IMR-90 (cell line): ENCODE results near the gene ARFGAP3. TPM values are rescaled to one million over a fixed set of nuclear protein-coding genes. Genes with fewer than 3 reads are reported as not detected.
A peak's percentile ranks its signal among the peaks of the same experiment; 100 is the strongest.

Source experiments
- ATAC-seq: fragments of 200-7000 bp; cut with Tn5 transposase; 2 replicates; pipeline ENCODE4 v1.9.1; 2020; ENCODE audit warnings: low read depth, mild to moderate bottlenecking, moderate library complexity
- BruUV-seq: library from RNA; stranded (reverse); fragments of 400-500 nt; replicated peaks from 2 replicates; lab custom pipeline; 2021; lab: Mats Ljungman, UMichigan
- CTCF ChIA-PET: fragments of 300-600 bp; formaldehyde crosslinking; extraction: SDS; loops from one replicate; lab custom pipeline; 2021; ENCODE audit warnings: antibody characterized with exemption; lab: Yijun Ruan, JAX
- POLR2A ChIA-PET: fragments of 300-600 bp; sonication (Branson Sonifier 250); formaldehyde crosslinking; loops from one replicate; lab custom pipeline; 2022; ENCODE audit warnings: antibody characterized with exemption; ENCODE audit not compliant: unreplicated experiment; lab: Charles Lee
- DNase-seq: peaks from one replicate; pipeline ENCODE4 v3.0.0; 2013
- H2AFZ ChIP-seq: replicated peaks from 2 replicates; pipeline ENCODE3; 2013; ENCODE audit warnings: low read length, mild to moderate bottlenecking; ENCODE audit not compliant: poor library complexity
- H2AK5ac ChIP-seq: 2 replicates; pipeline ENCODE4 v1.6.1; 2013; ENCODE audit warnings: low read depth, low read length, inconsistent platforms
- H2AK9ac ChIP-seq: replicated peaks from 2 replicates; pipeline ENCODE3; 2013; ENCODE audit warnings: mild to moderate bottlenecking, low read depth, low read length, moderate library complexity; ENCODE audit not compliant: poor library complexity
- H2BK120ac ChIP-seq: 2 replicates; pipeline ENCODE4 v1.6.1; 2013; ENCODE audit warnings: low read depth, low read length, inconsistent platforms
- H2BK15ac ChIP-seq: 3 replicates; pipeline ENCODE4 v1.6.1; 2013; ENCODE audit warnings: low read depth, low read length, inconsistent platforms
- H2BK20ac ChIP-seq: 2 replicates; pipeline ENCODE4 v1.6.1; 2013; ENCODE audit warnings: low read depth, mild to moderate bottlenecking, inconsistent platforms, low read length, moderate library complexity
- H2BK5ac ChIP-seq: 2 replicates; pipeline ENCODE4 v1.6.1; 2013; ENCODE audit warnings: mild to moderate bottlenecking, low read depth, low read length, inconsistent platforms; ENCODE audit not compliant: poor library complexity, severe bottlenecking
- H3K14ac ChIP-seq: replicated peaks from 2 replicates; pipeline ENCODE4 v1.6.1; 2013; ENCODE audit warnings: low read depth, low read length, inconsistent platforms
- H3K18ac ChIP-seq: 2 replicates; pipeline ENCODE4 v1.6.1; 2013; ENCODE audit warnings: low read depth, low read length, control low read depth
- H3K23ac ChIP-seq: 2 replicates; pipeline ENCODE4 v1.6.1; 2013; ENCODE audit warnings: low read depth, low read length, inconsistent platforms
- H3K27ac ChIP-seq: 2 replicates; pipeline ENCODE4 v1.5.1; 2013; ENCODE audit warnings: mild to moderate bottlenecking, control low read depth, low read length; ENCODE audit not compliant: insufficient read depth
- H3K27me3 ChIP-seq: 2 replicates; pipeline ENCODE4 v1.6.1; 2013; ENCODE audit warnings: low read length; ENCODE audit not compliant: control insufficient read depth, insufficient read depth
- H3K36me3 ChIP-seq: 2 replicates; pipeline ENCODE4 v1.6.1; 2013; ENCODE audit warnings: low read length, mixed read lengths; ENCODE audit not compliant: control insufficient read depth, insufficient read depth
- H3K4ac ChIP-seq: 2 replicates; pipeline ENCODE4 v1.6.1; 2013; ENCODE audit warnings: low read depth, low read length, inconsistent platforms
- H3K4me1 ChIP-seq: 2 replicates; pipeline ENCODE4 v1.6.1; 2013; ENCODE audit warnings: low read length, mixed read lengths; ENCODE audit not compliant: control insufficient read depth, insufficient read depth
- H3K4me2 ChIP-seq: 2 replicates; pipeline ENCODE4 v1.6.1; 2013; ENCODE audit warnings: low read depth, mild to moderate bottlenecking, control low read depth, low read length, moderate library complexity
- H3K4me3 ChIP-seq: 2 replicates; pipeline ENCODE4 v1.5.1; 2013; ENCODE audit warnings: low read depth, mild to moderate bottlenecking, control low read depth, low read length, moderate library complexity; ENCODE audit not compliant: insufficient read depth
- H3K56ac ChIP-seq: 2 replicates; pipeline ENCODE4 v1.6.1; 2013; ENCODE audit warnings: low read length, inconsistent platforms; ENCODE audit not compliant: insufficient read depth; ENCODE audit errors: extremely low read depth
- H3K79me1 ChIP-seq, 2 experiments: 2 replicates each; pipeline ENCODE4 v1.6.1; 2013; ENCODE audit warnings: low read length in 2 of 2, inconsistent platforms in 1 of 2, low read depth in 1 of 2
- H3K9ac ChIP-seq: 2 replicates; pipeline ENCODE4 v1.6.1; 2013; ENCODE audit warnings: low read depth, low read length, control low read depth
- H3K9me1 ChIP-seq: 2 replicates; pipeline ENCODE4 v1.6.1; 2013; ENCODE audit warnings: low read length, inconsistent platforms; ENCODE audit not compliant: insufficient read depth
- H3K9me3 ChIP-seq: 2 replicates; pipeline ENCODE4 v1.6.1; 2013; ENCODE audit warnings: low read length; ENCODE audit not compliant: control insufficient read depth, insufficient read depth
- H4K20me1 ChIP-seq: 2 replicates; pipeline ENCODE4 v1.6.1; 2013; ENCODE audit warnings: low read length, inconsistent platforms; ENCODE audit not compliant: insufficient read depth
- H4K5ac ChIP-seq: 2 replicates; pipeline ENCODE4 v1.6.1; 2013; ENCODE audit warnings: mild to moderate bottlenecking, low read depth, low read length, control low read depth
- H4K8ac ChIP-seq, 2 experiments: 2 replicates each; pipeline ENCODE4 v1.6.1; 2013; ENCODE audit warnings: low read depth in 2 of 2, low read length in 2 of 2, control low read depth in 1 of 2, inconsistent platforms in 1 of 2
- H4K91ac ChIP-seq: 2 replicates; pipeline ENCODE4 v1.6.1; 2013; ENCODE audit warnings: low read depth, low read length, inconsistent platforms; ENCODE audit not compliant: insufficient read depth
- ELK1 ChIP-seq: fragments of 150-350 bp; IDR thresholded peaks from 2 replicates; pipeline ENCODE4 v1.6.1; 2016; ENCODE audit warnings: low read depth, mild to moderate bottlenecking, low read length, moderate library complexity, borderline replicate concordance
- MAFK ChIP-seq: IDR thresholded peaks from 2 replicates; pipeline ENCODE4 v1.6.1; 2012; ENCODE audit warnings: low read depth, low read length, improper control_type of control experiment
- RAD21 ChIP-seq: IDR thresholded peaks from 2 replicates; pipeline ENCODE4 v1.6.1; 2012; ENCODE audit warnings: low read length, improper control_type of control experiment
- RCOR1 ChIP-seq: IDR thresholded peaks from 2 replicates; pipeline ENCODE4 v1.6.1; 2012; ENCODE audit warnings: mild to moderate bottlenecking, low read length, improper control_type of control experiment; ENCODE audit not compliant: insufficient replicate concordance
- RFX5 ChIP-seq: IDR thresholded peaks from 2 replicates; pipeline ENCODE4 v1.8.0; 2012; ENCODE audit warnings: low read depth, mild to moderate bottlenecking, low read length, moderate library complexity
- USF2 ChIP-seq: fragments of 150-350 bp; IDR thresholded peaks from 2 replicates; pipeline ENCODE4 v1.6.1; 2017; ENCODE audit warnings: mild to moderate bottlenecking, antibody characterized with exemption, low read length, low read depth
- WGBS, 2 experiments: methylation state at CpG; one replicate each; pipeline versions ENCODE4 v1.1.5 to v1.1.7; 2013; ENCODE audit warnings: missing lambda C conversion rate in 2 of 2; ENCODE audit not compliant: insufficient read length in 1 of 2; ENCODE audit errors: extremely low coverage in 2 of 2; 5-methylcytosine and 5-hydroxymethylcytosine counted together
- dilution Hi-C: fragments of 300-500 bp; cut with HindIII; formaldehyde crosslinking; loops from one replicate; pipeline ENCODE4 v1.14.3; 2018; ENCODE audit warnings: low sequenced_read_pairs; ENCODE audit not compliant: unreplicated experiment
- in situ Hi-C: fragments of 300-500 bp; cut with MboI; formaldehyde crosslinking; loops from 3 replicates; pipeline ENCODE4 v1.14.3; 2019; ENCODE audit warnings: low sequenced_read_pairs, inconsistent platforms, mixed read lengths
- intact Hi-C: fragments of 100-400 bp; cut with micrococcal nuclease; formaldehyde crosslinking; loops from 2 replicates; pipeline ENCODE4 v1.10.0; 2022
- polyA plus RNA-seq, 3 experiments: library from polyadenylated mRNA; depleted of rRNA; stranded (reverse); fragments of >200 nt; gene quantifications; 2 replicates each; pipeline ENCODE4 v1.2.3, GENCODE V29; 2012; ENCODE audit warnings: low replicate concordance in 1 of 3
- total RNA-seq: library from RNA; depleted of rRNA; stranded (reverse); fragments of >200 nt; gene quantifications from 2 replicates; pipeline ENCODE4 v1.2.3, GENCODE V29; 2012

ARFGAP3 gene
- total and polyA plus RNA-seq, 2 of the 4 experiments (the other 2 are of a cell fraction), result 50.0 to 70.1 TPM

- Histone ChIP-seq H3K4me2 (no peak overlapping the region), H3K18ac (peak overlapping the region; percentile 20; the same call in 1 of the 2 replicates), H3K56ac (no peak overlapping the region), H4K8ac (peak overlapping the region; percentile 34 to 84; a peak in 1 of 4 replicates), H3K27ac (no peak overlapping the region), H3K79me1 (no peaks in the 10 kb centered on the region), H4K20me1 (no peaks in the 10 kb centered on the region), H3K36me3 (no peaks in the 10 kb centered on the region), H3K4me3 (no peak overlapping the region), H3K14ac (no peak overlapping the region; the same call in 1 of the 2 replicates), H3K9ac (no peak overlapping the region), H3K9me3 (no peaks in the 10 kb centered on the region), H3K4ac (peak overlapping the region; percentile 97), H2BK120ac (peak overlapping the region; percentile 77), H3K4me1 (peaks cover 21% of the 10 kb centered on the region), H2AFZ (peak overlapping the region; percentile 14), H4K91ac (peak overlapping the region; percentile 97), H2BK5ac (peak overlapping the region; percentile 78), H2BK20ac (peak overlapping the region; percentile 71), H2BK15ac (peak overlapping the region; percentile 86; the same call in 2 of the 3 replicates), H3K9me1 (peaks cover 20% of the 10 kb centered on the region), H3K27me3 (no peaks in the 10 kb centered on the region), H3K23ac (no peak overlapping the region), H2AK9ac (peak overlapping the region; percentile 61), H2AK5ac (peak overlapping the region; percentile 99), H4K5ac (peak overlapping the region; percentile 15; the same call in 1 of the 2 replicates)
- TF ChIP-seq MAFK (no peak), ELK1 (no peak), RAD21 (no peak), RFX5 (no peak), USF2 (no peak), RCOR1 (no peak)
- ATAC-seq, result no peak
- dilution Hi-C loops, result no loop called here
- BruUV-seq, result no TSS peak
- WGBS, 2 experiments, result 70% methylated on average over 3 of the region's 22 CpGs; no CpG with 5 or more reads in 1 of the 2 experiments
- in situ Hi-C loops, result no loop called here
- POLR2A ChIA-PET, result no interaction called here
- intact Hi-C loops, result no loop called here
- DNase-seq, result no peak
- CTCF ChIA-PET, result no interaction called here
These were observed 88.6 kb downstream of the ARFGAP3 start for GRCh38 chr22:42768385-42769035.
